ENCODE measurements around the gene DIO1. TPM values are rescaled to one million over a fixed set of nuclear protein-coding genes. Genes with fewer than 3 reads are reported as not detected.
A peak's percentile ranks its signal among the peaks of the same experiment; 100 is the strongest.

DIO1 gene
- total and polyA plus RNA-seq, 4 donors = 0.24 to 1.9 (median 0.75) TPM

GRCh38 chr1:53891018-53891417 is 3.0 kb upstream of the DIO1 start:
- Histone ChIP-seq H3K27me3 (ENCODE audit: control insufficient read depth in 3 of 3, insufficient read depth in 3 of 3, low read length in 2 of 3) (no peaks in the 10 kb centered on the region), H3K4me3 (no peak overlapping the region), H3K9me3 (ENCODE audit: control insufficient read depth in 4 of 4, insufficient read depth in 3 of 4, low read length in 3 of 4) (no peaks in the 10 kb centered on the region), H3K27ac (ENCODE audit: low read depth in 1 of 2, low read length in 1 of 2) (no peak overlapping the region), H3K4me1 (ENCODE audit: control insufficient read depth in 5 of 5, insufficient read depth in 5 of 5, low read length in 5 of 5) (peaks cover 0 to 16% (median 4%) of the 10 kb centered on the region in 5 donors), H3K9ac (ENCODE audit: insufficient read depth in 1 of 2, low read length in 2 of 2) (no peak overlapping the region), H3K36me3 (ENCODE audit: control insufficient read depth in 4 of 4, insufficient read depth in 4 of 4, low read length in 4 of 4) (peaks cover 0 to 5% (median 2%) of the 10 kb centered on the region in 4 donors)
- DNase-seq (no peak), ATAC-seq (ENCODE audit: insufficient read depth, low FRiP score) (no peak)
- no peak for TF ChIP-seq CTCF (IDR thresholded peaks at IDR 0.05; ENCODE audit: control extremely low read depth, extremely low read depth)
- 92 to 97% methylated on average over 2 of the region's 2 CpGs for WGBS, 2 donors

GRCh38 chr1:53891678-53892077 is 2.3 kb upstream of the DIO1 start:
- H3K9me3 ChIP-seq (ENCODE audit: control insufficient read depth in 4 of 4, insufficient read depth in 3 of 4, low read length in 3 of 4) = no peaks in the 10 kb centered on the region
- H3K4me3 ChIP-seq = no peak overlapping the region
- peaks cover 0 to 16% (median 4%) of the 10 kb centered on the region in 5 donors for H3K4me1 ChIP-seq (ENCODE audit: control insufficient read depth in 5 of 5, insufficient read depth in 5 of 5, low read length in 5 of 5)
- H3K36me3 ChIP-seq (ENCODE audit: control insufficient read depth in 4 of 4, insufficient read depth in 4 of 4, low read length in 4 of 4) = peaks cover 0 to 4% (median 0%) of the 10 kb centered on the region in 4 donors
- 93 to 94% methylated on average over 2 of the region's 2 CpGs for WGBS, 2 donors
- ATAC-seq (ENCODE audit: insufficient read depth, low FRiP score) = no peak
- H3K27me3 ChIP-seq (ENCODE audit: control insufficient read depth in 3 of 3, insufficient read depth in 3 of 3, low read length in 2 of 3) = no peaks in the 10 kb centered on the region
- no peak overlapping the region for H3K9ac ChIP-seq (ENCODE audit: insufficient read depth in 1 of 2, low read length in 2 of 2)
- no peak overlapping the region for H3K27ac ChIP-seq (ENCODE audit: low read depth in 1 of 2, low read length in 1 of 2)
- TF ChIP-seq CTCF (IDR thresholded peaks at IDR 0.05; ENCODE audit: control extremely low read depth, extremely low read depth) = no peak
- DNase-seq = no peak

- no peak for ATAC-seq (ENCODE audit: insufficient read depth, low FRiP score)
- peak overlapping the region in 1 of 2 donors; percentile 45 for H3K27ac ChIP-seq (ENCODE audit: low read depth in 1 of 2, low read length in 1 of 2)
- no peak for TF ChIP-seq CTCF (IDR thresholded peaks at IDR 0.05; ENCODE audit: control extremely low read depth, extremely low read depth)
- DNase-seq = no peak
- H3K4me3 ChIP-seq = no peak overlapping the region
- H3K9ac ChIP-seq (ENCODE audit: insufficient read depth in 1 of 2, low read length in 2 of 2) = no peak overlapping the region
- peaks cover 0 to 16% (median 4%) of the 10 kb centered on the region in 5 donors for H3K4me1 ChIP-seq (ENCODE audit: control insufficient read depth in 5 of 5, insufficient read depth in 5 of 5, low read length in 5 of 5)
- 14 to 47% methylated on average over 5 of the region's 5 CpGs for WGBS, 2 donors
- H3K27me3 ChIP-seq (ENCODE audit: control insufficient read depth in 3 of 3, insufficient read depth in 3 of 3, low read length in 2 of 3) = no peaks in the 10 kb centered on the region
- H3K9me3 ChIP-seq (ENCODE audit: control insufficient read depth in 4 of 4, insufficient read depth in 3 of 4, low read length in 3 of 4) = no peaks in the 10 kb centered on the region
- no peaks in the 10 kb centered on the region for H3K36me3 ChIP-seq (ENCODE audit: control insufficient read depth in 4 of 4, insufficient read depth in 4 of 4, low read length in 4 of 4)
Measured at GRCh38 chr1:53892911-53893310, 1.1 kb upstream of the DIO1 start.

GRCh38 chr1:53894644-53895043 is 657 bp downstream of the DIO1 start:
- Histone ChIP-seq H3K9me3 (ENCODE audit: control insufficient read depth in 4 of 4, insufficient read depth in 3 of 4, low read length in 3 of 4) (no peaks in the 10 kb centered on the region), H3K27me3 (ENCODE audit: control insufficient read depth in 3 of 3, insufficient read depth in 3 of 3, low read length in 2 of 3) (no peaks in the 10 kb centered on the region), H3K9ac (ENCODE audit: insufficient read depth in 1 of 2, low read length in 2 of 2) (no peak overlapping the region), H3K4me1 (ENCODE audit: control insufficient read depth in 5 of 5, insufficient read depth in 5 of 5, low read length in 5 of 5) (peaks cover 0 to 14% (median 12%) of the 10 kb centered on the region in 5 donors), H3K36me3 (ENCODE audit: control insufficient read depth in 4 of 4, insufficient read depth in 4 of 4, low read length in 4 of 4) (no peaks in the 10 kb centered on the region), H3K27ac (ENCODE audit: low read depth in 1 of 2, low read length in 1 of 2) (no peak overlapping the region), H3K4me3 (no peak overlapping the region)
- no peak for TF ChIP-seq CTCF (IDR thresholded peaks at IDR 0.05; ENCODE audit: control extremely low read depth, extremely low read depth)
- 90 to 93% methylated on average over 5 of the region's 5 CpGs for WGBS, 2 donors
- ATAC-seq (ENCODE audit: insufficient read depth, low FRiP score) (no peak), DNase-seq (no peak)
